ENCODE measurements around the gene DENND2D. TPM values are rescaled to one million over a fixed set of nuclear protein-coding genes. Genes with fewer than 3 reads are reported as not detected.

Gene DENND2D
- total and polyA plus RNA-seq, 10 of the 15 experiments (the other 5 are each of a cell fraction or from before 2014, with no cell fraction given) = 149 to 375 (median 172) TPM

DNA sequence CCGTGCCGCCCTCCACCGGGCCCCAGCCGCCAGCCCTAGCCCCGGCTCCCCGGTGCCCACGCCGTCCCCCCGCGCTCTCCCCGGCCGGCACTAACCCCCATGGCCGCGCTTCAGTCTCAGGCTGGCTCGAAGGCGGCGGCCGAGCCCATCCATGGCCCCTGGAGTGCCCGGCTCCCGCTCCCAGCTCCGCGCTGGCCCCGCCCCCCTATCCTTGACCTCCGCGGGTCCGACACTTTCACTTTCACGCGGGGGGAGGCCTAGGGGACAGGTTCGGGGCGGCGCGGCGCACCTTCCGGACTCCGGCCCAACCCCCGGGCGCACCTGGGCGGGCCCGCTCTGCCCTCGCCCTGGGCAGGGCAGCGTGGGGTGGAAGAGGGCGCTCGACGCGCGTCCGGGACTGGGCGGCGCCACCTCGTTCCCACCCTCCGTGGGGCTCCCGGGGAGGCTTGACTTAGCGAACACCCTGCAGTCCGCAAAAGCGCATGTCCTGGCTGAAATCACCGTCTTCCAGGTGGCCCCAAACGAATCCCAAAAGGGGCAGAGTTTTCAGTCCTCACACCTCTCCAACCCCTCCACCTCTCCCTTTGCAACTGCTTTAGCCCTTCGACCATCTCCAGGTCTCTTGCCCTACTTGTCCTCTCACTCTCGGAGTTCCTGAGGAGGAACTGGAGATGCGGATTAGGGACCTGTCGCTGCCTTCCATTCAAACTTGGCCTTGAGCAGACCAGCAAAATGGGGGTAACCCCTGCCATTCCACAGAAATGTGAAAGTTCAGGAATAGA is 3.9 kb upstream of the DENND2D start (continued):
- TF ChIP-seq, protein P1, sequence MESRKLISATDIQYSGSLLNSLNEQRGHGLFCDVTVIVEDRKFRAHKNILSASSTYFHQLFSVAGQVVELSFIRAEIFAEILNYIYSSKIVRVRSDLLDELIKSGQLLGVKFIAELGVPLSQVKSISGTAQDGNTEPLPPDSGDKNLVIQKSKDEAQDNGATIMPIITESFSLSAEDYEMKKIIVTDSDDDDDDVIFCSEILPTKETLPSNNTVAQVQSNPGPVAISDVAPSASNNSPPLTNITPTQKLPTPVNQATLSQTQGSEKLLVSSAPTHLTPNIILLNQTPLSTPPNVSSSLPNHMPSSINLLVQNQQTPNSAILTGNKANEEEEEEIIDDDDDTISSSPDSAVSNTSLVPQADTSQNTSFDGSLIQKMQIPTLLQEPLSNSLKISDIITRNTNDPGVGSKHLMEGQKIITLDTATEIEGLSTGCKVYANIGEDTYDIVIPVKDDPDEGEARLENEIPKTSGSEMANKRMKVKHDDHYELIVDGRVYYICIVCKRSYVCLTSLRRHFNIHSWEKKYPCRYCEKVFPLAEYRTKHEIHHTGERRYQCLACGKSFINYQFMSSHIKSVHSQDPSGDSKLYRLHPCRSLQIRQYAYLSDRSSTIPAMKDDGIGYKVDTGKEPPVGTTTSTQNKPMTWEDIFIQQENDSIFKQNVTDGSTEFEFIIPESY (IDR thresholded peaks at IDR 0.05) = no peak
- peak; percentile 96 for TF ChIP-seq BACH1 (IDR thresholded peaks at IDR 0.05; ENCODE audit: borderline replicate concordance)
- TF ChIP-seq HDGF (IDR thresholded peaks at IDR 0.05) = peak; percentile 84
- TF ChIP-seq ATF7 (IDR thresholded peaks at IDR 0.05; ENCODE audit: low read depth) = no peak
- no peak for TF ChIP-seq FOS (IDR thresholded peaks at IDR 0.05; ENCODE audit: borderline replicate concordance, extremely low read depth, insufficient read length)
- no peak for TF ChIP-seq SPI1 (IDR thresholded peaks at IDR 0.05; ENCODE audit: borderline replicate concordance, insufficient read depth, low read depth, low read length)
- TF ChIP-seq, protein P2, sequence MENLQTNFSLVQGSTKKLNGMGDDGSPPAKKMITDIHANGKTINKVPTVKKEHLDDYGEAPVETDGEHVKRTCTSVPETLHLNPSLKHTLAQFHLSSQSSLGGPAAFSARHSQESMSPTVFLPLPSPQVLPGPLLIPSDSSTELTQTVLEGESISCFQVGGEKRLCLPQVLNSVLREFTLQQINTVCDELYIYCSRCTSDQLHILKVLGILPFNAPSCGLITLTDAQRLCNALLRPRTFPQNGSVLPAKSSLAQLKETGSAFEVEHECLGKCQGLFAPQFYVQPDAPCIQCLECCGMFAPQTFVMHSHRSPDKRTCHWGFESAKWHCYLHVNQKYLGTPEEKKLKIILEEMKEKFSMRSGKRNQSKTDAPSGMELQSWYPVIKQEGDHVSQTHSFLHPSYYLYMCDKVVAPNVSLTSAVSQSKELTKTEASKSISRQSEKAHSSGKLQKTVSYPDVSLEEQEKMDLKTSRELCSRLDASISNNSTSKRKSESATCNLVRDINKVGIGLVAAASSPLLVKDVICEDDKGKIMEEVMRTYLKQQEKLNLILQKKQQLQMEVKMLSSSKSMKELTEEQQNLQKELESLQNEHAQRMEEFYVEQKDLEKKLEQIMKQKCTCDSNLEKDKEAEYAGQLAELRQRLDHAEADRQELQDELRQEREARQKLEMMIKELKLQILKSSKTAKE (IDR thresholded peaks at IDR 0.05; ENCODE audit: low read depth, poor library complexity, severe bottlenecking) = no peak
- TF ChIP-seq, protein P3, sequence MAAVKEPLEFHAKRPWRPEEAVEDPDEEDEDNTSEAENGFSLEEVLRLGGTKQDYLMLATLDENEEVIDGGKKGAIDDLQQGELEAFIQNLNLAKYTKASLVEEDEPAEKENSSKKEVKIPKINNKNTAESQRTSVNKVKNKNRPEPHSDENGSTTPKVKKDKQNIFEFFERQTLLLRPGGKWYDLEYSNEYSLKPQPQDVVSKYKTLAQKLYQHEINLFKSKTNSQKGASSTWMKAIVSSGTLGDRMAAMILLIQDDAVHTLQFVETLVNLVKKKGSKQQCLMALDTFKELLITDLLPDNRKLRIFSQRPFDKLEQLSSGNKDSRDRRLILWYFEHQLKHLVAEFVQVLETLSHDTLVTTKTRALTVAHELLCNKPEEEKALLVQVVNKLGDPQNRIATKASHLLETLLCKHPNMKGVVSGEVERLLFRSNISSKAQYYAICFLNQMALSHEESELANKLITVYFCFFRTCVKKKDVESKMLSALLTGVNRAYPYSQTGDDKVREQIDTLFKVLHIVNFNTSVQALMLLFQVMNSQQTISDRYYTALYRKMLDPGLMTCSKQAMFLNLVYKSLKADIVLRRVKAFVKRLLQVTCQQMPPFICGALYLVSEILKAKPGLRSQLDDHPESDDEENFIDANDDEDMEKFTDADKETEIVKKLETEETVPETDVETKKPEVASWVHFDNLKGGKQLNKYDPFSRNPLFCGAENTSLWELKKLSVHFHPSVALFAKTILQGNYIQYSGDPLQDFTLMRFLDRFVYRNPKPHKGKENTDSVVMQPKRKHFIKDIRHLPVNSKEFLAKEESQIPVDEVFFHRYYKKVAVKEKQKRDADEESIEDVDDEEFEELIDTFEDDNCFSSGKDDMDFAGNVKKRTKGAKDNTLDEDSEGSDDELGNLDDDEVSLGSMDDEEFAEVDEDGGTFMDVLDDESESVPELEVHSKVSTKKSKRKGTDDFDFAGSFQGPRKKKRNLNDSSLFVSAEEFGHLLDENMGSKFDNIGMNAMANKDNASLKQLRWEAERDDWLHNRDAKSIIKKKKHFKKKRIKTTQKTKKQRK (IDR thresholded peaks at IDR 0.05; ENCODE audit: low read depth, low read length) = no peak
- TF ChIP-seq CHD4 (IDR thresholded peaks at IDR 0.05) = no peak
- TF ChIP-seq RELA (IDR thresholded peaks at IDR 0.05; ENCODE audit: borderline replicate concordance, partially characterized antibody) = no peak
- no peak for TF ChIP-seq NR2C2 (IDR thresholded peaks at IDR 0.05; ENCODE audit: borderline replicate concordance, control insufficient read depth, insufficient read length, low read depth)
- TF ChIP-seq, protein P4, sequence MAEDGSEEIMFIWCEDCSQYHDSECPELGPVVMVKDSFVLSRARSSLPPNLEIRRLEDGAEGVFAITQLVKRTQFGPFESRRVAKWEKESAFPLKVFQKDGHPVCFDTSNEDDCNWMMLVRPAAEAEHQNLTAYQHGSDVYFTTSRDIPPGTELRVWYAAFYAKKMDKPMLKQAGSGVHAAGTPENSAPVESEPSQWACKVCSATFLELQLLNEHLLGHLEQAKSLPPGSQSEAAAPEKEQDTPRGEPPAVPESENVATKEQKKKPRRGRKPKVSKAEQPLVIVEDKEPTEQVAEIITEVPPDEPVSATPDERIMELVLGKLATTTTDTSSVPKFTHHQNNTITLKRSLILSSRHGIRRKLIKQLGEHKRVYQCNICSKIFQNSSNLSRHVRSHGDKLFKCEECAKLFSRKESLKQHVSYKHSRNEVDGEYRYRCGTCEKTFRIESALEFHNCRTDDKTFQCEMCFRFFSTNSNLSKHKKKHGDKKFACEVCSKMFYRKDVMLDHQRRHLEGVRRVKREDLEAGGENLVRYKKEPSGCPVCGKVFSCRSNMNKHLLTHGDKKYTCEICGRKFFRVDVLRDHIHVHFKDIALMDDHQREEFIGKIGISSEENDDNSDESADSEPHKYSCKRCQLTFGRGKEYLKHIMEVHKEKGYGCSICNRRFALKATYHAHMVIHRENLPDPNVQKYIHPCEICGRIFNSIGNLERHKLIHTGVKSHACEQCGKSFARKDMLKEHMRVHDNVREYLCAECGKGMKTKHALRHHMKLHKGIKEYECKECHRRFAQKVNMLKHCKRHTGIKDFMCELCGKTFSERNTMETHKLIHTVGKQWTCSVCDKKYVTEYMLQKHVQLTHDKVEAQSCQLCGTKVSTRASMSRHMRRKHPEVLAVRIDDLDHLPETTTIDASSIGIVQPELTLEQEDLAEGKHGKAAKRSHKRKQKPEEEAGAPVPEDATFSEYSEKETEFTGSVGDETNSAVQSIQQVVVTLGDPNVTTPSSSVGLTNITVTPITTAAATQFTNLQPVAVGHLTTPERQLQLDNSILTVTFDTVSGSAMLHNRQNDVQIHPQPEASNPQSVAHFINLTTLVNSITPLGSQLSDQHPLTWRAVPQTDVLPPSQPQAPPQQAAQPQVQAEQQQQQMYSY (CRISPR knock-in tag; IDR thresholded peaks at IDR 0.05) = no peak
- TF ChIP-seq NFYB (IDR thresholded peaks at IDR 0.05; ENCODE audit: insufficient read depth, low read depth, low read length) = no peak
- TF ChIP-seq ASH2L (IDR thresholded peaks at IDR 0.05; ENCODE audit: borderline replicate concordance, low read depth) = no peak
- TF ChIP-seq, protein P5, sequence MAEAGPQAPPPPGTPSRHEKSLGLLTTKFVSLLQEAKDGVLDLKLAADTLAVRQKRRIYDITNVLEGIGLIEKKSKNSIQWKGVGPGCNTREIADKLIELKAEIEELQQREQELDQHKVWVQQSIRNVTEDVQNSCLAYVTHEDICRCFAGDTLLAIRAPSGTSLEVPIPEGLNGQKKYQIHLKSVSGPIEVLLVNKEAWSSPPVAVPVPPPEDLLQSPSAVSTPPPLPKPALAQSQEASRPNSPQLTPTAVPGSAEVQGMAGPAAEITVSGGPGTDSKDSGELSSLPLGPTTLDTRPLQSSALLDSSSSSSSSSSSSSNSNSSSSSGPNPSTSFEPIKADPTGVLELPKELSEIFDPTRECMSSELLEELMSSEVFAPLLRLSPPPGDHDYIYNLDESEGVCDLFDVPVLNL (IDR thresholded peaks at IDR 0.05; ENCODE audit: low read depth, low read length) = no peak
- TF ChIP-seq POLR2AphosphoS2 (IDR thresholded peaks at IDR 0.05; ENCODE audit: low read depth, low read length) = peak; percentile 61; the same call in 1 of the 2 replicates
